Activated CD8-positive, alpha-beta T cell treated with anti-CD3 and anti-CD28 coated beads, Interleukin-2, amount 10 ng/mL, durations not matched to agents 7 days and 5 days (primary cell): Measurements from ENCODE around the gene TNFSF4. TPM values are rescaled to one million over a fixed set of nuclear protein-coding genes. Genes with fewer than 3 reads are reported as not detected.

Experiments used
- ATAC-seq: fragments of 150-1000 bp; cut with Tn5 transposase; one replicate; pipeline ENCODE4 v1.10.0; 2021; ENCODE audit warnings: moderate library complexity
- CTCF ChIA-PET: fragments of 350-600 bp; sonication (Branson Sonifier 250); formaldehyde crosslinking; loops from one replicate; lab custom pipeline; 2021; ENCODE audit warnings: antibody characterized with exemption; lab: Charles Lee
- POLR2A ChIA-PET: fragments of 350-600 bp; sonication (Branson Sonifier 250); formaldehyde crosslinking; loops from one replicate; lab custom pipeline; 2021; ENCODE audit warnings: antibody characterized with exemption; lab: Charles Lee
- DNase-seq: peaks from one replicate; pipeline ENCODE4 v3.0.0-alpha.2; 2020
- H3K27ac Mint-ChIP-seq: one replicate; pipeline ENCODE4 v1.8.0; 2021; ENCODE audit warnings: mild to moderate bottlenecking, mixed read lengths
- H3K27me3 Mint-ChIP-seq: one replicate; pipeline ENCODE4 v1.8.0; 2021; ENCODE audit warnings: low read depth, mixed read lengths
- H3K36me3 Mint-ChIP-seq: one replicate; pipeline ENCODE4 v1.8.0; 2021; ENCODE audit warnings: low read depth, mixed read lengths
- H3K4me1 Mint-ChIP-seq: one replicate; pipeline ENCODE4 v1.8.0; 2021; ENCODE audit warnings: low read depth, mixed read lengths
- H3K4me3 Mint-ChIP-seq: one replicate; pipeline ENCODE4 v1.8.0; 2021; ENCODE audit warnings: mild to moderate bottlenecking, mixed read lengths
- H3K9me3 Mint-ChIP-seq: one replicate; pipeline ENCODE4 v1.8.0; 2022; ENCODE audit warnings: mixed read lengths; ENCODE audit not compliant: insufficient read depth
- total RNA-seq, 2 experiments: library from RNA; stranded (reverse); gene quantifications; one replicate each; pipeline ENCODE4 v1.2.3, GENCODE V29; 2021

TNFSF4 gene
- total RNA-seq, 2 experiments from 2014 or later: 5.0 to 5.1 TPM

DNA sequence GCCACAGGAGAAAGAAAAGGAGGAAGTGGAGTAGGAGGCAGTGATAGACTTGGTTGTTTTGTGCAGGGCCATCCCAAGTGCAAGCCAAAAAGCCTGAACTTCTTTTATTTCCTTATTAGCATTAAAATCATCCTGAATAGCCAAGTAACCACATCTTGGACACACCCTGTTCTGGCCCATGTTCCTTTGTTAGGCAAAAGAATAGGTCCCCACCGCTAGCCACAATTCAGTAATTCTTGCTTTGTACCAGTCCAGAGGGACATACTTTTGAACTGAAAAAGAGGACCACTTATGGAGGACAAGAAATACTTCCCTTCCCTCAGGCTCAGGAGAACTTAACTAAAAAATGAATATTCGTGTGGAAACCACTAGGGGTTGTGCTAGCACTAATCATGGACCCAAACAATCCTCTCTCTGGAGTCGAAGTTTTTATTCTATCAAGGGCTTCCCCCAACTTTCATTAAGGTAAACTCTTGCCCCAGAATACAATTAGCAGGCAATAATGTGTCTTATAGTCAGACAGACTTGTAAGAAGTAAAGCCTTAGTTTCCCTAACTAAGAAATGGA, 19.4 kb downstream of the TNFSF4 start:
- ATAC-seq (no peak), DNase-seq (no peak)
- H3K4me3 Mint-ChIP-seq: no peak overlapping the region
- ChIA-PET CTCF (no interaction called here), POLR2A (no interaction called here)
- no peak overlapping the region for H3K27ac Mint-ChIP-seq
- H3K9me3 Mint-ChIP-seq: peaks cover 2% of the 10 kb centered on the region
- H3K4me1 Mint-ChIP-seq: peaks cover 5% of the 10 kb centered on the region
- H3K27me3 Mint-ChIP-seq: no peaks in the 10 kb centered on the region
- H3K36me3 Mint-ChIP-seq: peaks cover 6% of the 10 kb centered on the region

DNA sequence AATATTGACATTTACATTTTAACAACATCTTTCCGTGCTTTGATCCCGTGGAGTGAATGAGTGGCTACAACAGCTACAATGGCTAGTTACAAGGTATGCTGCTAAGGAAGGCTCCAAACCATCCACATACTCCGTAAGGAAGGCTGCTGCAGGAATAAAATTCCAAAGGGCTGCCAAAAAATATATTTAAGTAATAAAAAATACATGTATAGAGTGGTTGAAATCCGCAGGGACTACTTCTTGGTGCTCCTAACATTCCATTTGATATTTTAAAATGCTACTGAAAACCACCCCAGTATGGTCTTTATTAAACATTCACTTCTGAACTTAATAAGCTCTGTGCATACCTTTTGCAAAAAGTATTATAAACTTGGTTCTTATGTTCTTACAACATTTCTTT, 25.3 kb downstream of the TNFSF4 start:
- Mint-ChIP-seq H3K4me3 (no peak overlapping the region), H3K9me3 (no peaks in the 10 kb centered on the region), H3K4me1 (no peaks in the 10 kb centered on the region), H3K36me3 (no peaks in the 10 kb centered on the region), H3K27ac (no peak overlapping the region), H3K27me3 (no peaks in the 10 kb centered on the region)
- CTCF ChIA-PET: no interaction called here
- POLR2A ChIA-PET: no interaction called here
- ATAC-seq: no peak
- DNase-seq: no peak

DNA sequence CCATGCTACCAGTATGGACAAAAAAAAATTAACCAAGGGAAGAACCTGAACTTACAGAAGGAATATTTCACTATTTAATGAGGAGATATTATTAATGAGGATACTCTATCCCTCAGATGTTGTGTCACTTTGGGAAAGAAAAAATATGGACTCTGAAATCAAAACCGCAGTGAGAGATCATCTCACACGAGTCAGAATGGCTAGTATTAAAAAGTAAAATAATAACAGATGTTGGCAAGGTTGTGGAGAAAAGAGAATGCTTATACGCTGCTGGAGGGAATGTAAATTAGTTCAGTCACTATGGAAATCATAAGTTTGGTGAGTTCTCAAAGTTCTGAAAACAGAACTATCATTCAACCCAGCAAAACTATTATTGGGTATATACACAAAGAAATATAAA, 30.9 kb downstream of the TNFSF4 start:
- POLR2A ChIA-PET: no interaction called here
- Mint-ChIP-seq H3K27me3 (no peaks in the 10 kb centered on the region), H3K4me3 (no peak overlapping the region), H3K27ac (no peak overlapping the region), H3K36me3 (peaks cover 5% of the 10 kb centered on the region), H3K9me3 (peaks cover 17% of the 10 kb centered on the region), H3K4me1 (peaks cover 2% of the 10 kb centered on the region)
- CTCF ChIA-PET: no interaction called here
- no peak for ATAC-seq
- no peak for DNase-seq

DNA sequence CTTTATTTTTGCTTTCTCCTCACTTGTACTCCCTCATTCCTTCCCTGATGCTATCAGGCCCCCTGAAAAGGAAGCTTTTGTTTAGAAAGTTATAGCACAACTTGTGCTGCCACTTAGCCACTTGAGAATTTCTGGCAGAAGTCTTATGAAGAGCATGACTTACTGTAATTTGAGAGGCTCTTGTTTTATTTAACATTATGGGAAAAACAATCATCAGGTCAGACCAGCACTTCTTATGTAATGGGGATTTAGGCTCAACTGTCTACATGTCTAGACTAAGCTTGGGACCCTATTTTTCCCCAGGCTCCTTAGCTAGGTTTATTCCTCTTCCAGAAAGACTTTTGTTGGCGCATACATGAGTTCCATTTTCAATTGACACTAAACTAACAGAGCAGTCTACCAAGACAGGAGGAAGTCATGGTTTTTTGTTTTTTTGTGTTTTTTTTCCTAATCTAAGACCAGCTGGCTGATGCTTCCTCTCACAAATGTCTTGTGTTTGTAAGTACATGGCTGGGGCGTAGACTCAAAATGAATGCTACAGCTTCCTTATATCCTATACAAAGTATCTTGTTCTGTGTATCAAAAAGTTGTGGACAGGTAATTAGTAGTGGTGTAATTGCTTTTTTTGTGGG, 31.5 kb downstream of the TNFSF4 start:
- POLR2A ChIA-PET: no interaction called here
- peaks cover 19% of the 10 kb centered on the region for H3K9me3 Mint-ChIP-seq

DNA sequence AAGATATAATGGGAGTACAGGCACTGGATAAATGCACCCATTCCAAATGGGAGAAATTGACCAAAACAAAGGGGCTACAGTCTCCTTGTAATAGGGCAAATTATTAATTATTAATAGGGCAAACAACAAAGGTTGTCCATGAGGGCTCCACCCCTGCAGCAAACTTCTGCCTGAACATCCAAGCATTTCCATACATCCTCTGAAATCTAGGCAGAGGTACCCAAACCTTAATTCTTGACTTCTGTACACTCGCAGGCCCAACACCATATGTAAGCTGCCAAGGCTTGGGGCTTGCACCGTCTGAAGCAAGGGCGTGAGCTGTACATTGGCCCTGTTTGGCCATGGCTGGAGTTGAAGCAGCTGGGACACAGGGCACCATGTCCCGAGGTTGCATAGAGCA, 33.7 kb downstream of the TNFSF4 start:
- Mint-ChIP-seq H3K9me3 (peaks cover 19% of the 10 kb centered on the region), H3K36me3 (peaks cover 7% of the 10 kb centered on the region), H3K4me1 (peaks cover 2% of the 10 kb centered on the region), H3K27ac (no peak overlapping the region), H3K27me3 (peaks cover 4% of the 10 kb centered on the region), H3K4me3 (no peak overlapping the region)
- POLR2A ChIA-PET: no interaction called here
- DNase-seq (no peak), ATAC-seq (no peak)
- CTCF ChIA-PET: no interaction called here

More for the DNA sequence above, 31.5 kb downstream of the TNFSF4 start:
- CTCF ChIA-PET: interaction anchor here (0.9 kb wide), 1 partner anchor 226 kb away, joined by 3 read pairs; no protein-coding TSS in a partner anchor
- Mint-ChIP-seq H3K27me3 (peaks cover 4% of the 10 kb centered on the region), H3K4me1 (peaks cover 2% of the 10 kb centered on the region), H3K27ac (no peak overlapping the region), H3K4me3 (no peak overlapping the region), H3K36me3 (peaks cover 7% of the 10 kb centered on the region)
- DNase-seq (no peak), ATAC-seq (no peak)

DNA sequence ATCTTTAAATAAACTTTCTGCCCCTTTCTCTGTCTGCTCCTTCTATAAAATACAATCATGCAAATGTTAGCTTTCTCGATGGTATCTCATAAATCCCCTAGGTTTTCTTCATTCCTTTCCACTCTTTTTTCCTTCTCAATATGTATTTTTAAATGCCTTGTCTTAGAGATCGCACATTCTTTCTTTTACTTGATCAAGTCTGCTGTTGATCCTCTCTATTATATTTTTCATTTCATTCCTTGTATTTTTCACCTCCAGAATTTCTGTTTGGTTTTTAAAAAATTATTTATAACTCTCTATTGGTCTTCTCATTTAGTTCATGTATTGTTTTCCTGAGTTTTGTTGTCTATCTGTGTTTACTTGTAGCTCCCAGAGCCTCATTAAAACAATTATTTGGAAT, 36.0 kb downstream of the TNFSF4 start:
- DNase-seq (no peak), ATAC-seq (no peak)
- H3K27ac Mint-ChIP-seq: no peak overlapping the region
- POLR2A ChIA-PET: no interaction called here
- H3K4me3 Mint-ChIP-seq: no peak overlapping the region
- H3K9me3 Mint-ChIP-seq: peaks cover 19% of the 10 kb centered on the region
- peaks cover 2% of the 10 kb centered on the region for H3K4me1 Mint-ChIP-seq
- peaks cover 4% of the 10 kb centered on the region for H3K27me3 Mint-ChIP-seq
- CTCF ChIA-PET: interaction anchor here (1.3 kb wide), 1 partner anchor 429 kb away, joined by 4 read pairs; no protein-coding TSS in a partner anchor
- peaks cover 7% of the 10 kb centered on the region for H3K36me3 Mint-ChIP-seq

DNA sequence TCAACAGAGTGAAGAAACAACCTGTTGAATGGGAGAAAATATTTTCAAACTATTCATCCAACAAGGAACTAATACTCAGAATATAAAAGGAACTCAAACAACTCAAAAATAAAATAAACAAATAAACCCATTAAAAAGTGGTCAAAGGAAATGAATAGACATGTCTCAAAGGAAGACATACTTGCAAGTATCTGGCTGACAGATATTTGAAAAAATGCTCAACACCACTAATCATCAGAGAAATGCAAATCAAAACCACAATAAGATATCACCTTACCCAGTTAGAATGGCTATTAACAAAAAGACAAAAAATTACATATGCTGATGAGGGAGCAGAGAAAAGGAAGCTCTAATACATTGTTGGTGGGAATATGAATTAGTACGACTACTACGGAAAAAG, 38.2 kb downstream of the TNFSF4 start:
- peaks cover 8% of the 10 kb centered on the region for H3K9me3 Mint-ChIP-seq
- H3K4me3 Mint-ChIP-seq: no peak overlapping the region
- CTCF ChIA-PET: no interaction called here

DNA sequence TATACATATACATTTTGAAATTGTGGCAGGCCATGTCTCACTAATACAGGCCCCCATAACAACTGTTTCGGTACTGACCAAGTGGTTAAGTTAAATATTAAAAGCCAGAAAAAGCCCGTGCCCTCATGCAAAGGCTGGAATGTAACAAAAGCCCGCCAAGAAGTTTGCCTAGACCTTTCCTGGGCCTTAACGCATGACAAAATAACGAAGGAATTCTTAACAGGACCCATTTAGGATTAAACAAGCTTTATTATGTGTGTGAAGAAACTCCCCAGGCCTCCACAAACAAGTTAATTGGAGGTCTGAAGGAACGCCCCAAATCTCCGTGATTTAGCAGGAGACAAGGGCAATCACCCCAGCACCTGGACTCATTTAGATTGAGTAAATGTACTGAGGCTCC, 42.4 kb downstream of the TNFSF4 start:
- Mint-ChIP-seq H3K4me1 (peaks cover 7% of the 10 kb centered on the region), H3K9me3 (no peaks in the 10 kb centered on the region), H3K36me3 (no peaks in the 10 kb centered on the region), H3K4me3 (no peak overlapping the region), H3K27ac (no peak overlapping the region), H3K27me3 (no peaks in the 10 kb centered on the region)
- no peak for DNase-seq
- POLR2A ChIA-PET: no interaction called here
- CTCF ChIA-PET: no interaction called here
- no peak for ATAC-seq

More for the DNA sequence above, 38.2 kb downstream of the TNFSF4 start:
- DNase-seq (no peak), ATAC-seq (no peak)
- POLR2A ChIA-PET: no interaction called here
- Mint-ChIP-seq H3K27ac (no peak overlapping the region), H3K4me1 (no peaks in the 10 kb centered on the region), H3K36me3 (peaks cover 6% of the 10 kb centered on the region), H3K27me3 (peaks cover 4% of the 10 kb centered on the region)

DNA sequence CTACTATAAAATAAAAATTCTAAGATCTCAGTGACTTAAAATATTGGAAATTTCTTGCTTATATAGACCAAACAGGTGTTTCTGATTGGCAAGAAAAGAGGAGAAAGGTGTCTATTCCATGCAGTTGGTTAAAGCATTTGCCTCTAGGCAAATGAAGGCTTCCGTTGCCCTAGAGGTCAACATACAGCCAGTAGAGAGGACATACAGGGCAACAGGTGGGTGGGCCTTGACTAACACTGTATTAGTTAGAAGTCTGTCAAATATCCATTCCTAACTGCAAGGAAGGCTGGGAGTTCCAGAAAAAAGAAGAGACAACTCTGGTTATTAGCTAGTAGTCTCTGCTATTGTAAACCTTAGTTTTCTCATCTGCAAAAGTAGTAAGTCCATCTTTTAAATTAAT, 43.0 kb downstream of the TNFSF4 start:
- H3K9me3 Mint-ChIP-seq: no peaks in the 10 kb centered on the region
- POLR2A ChIA-PET: no interaction called here
- H3K36me3 Mint-ChIP-seq: no peaks in the 10 kb centered on the region
- H3K4me3 Mint-ChIP-seq: no peak overlapping the region
- peaks cover 7% of the 10 kb centered on the region for H3K4me1 Mint-ChIP-seq
- no peak for DNase-seq
- CTCF ChIA-PET: no interaction called here
- no peak overlapping the region for H3K27ac Mint-ChIP-seq
- no peaks in the 10 kb centered on the region for H3K27me3 Mint-ChIP-seq
- no peak for ATAC-seq

DNA sequence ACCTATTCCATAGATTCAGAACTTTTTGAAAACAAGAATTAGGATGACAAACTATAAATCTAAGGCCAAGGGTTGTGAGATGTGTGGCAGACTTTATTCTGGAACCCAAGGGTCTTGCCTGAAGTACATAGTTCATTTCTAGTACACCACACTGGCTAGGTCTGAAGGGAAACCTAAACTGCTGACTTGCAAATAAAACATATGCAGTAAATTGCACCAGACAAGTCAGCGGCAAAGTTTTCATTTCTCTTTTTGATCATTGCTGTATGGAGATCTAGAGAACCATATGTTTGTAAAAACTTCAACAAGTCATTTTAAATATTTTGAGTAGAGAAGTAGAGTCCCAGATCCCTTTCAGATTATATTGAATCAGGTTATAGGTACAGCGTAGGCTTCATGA, 43.9 kb downstream of the TNFSF4 start:
- no peaks in the 10 kb centered on the region for H3K27me3 Mint-ChIP-seq
- H3K9me3 Mint-ChIP-seq: no peaks in the 10 kb centered on the region
- ATAC-seq (no peak), DNase-seq (no peak)
- H3K36me3 Mint-ChIP-seq: no peaks in the 10 kb centered on the region
- H3K4me3 Mint-ChIP-seq: no peak overlapping the region
- peaks cover 7% of the 10 kb centered on the region for H3K4me1 Mint-ChIP-seq
- POLR2A ChIA-PET: no interaction called here
- no peak overlapping the region for H3K27ac Mint-ChIP-seq
- CTCF ChIA-PET: no interaction called here

DNA sequence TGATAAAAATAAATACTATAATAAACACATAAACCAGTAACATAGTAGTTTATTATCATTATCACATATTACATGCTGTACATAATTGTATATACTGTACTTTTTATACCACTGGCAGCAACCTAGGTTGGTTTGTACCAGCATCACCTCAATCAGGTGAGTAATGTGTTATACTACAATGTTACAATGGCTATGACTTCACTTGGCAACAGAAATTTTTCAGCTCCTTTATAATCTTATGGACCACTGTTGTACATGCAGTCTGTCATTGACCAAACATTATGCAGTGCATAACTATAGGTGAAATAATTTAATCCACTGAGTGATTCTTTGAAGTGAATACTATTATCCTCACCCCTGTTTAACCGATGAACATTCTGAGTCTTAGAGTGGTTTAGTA, 44.5 kb downstream of the TNFSF4 start:
- peaks cover 7% of the 10 kb centered on the region for H3K4me1 Mint-ChIP-seq
- CTCF ChIA-PET: no interaction called here
- no peak overlapping the region for H3K27ac Mint-ChIP-seq
- no peak overlapping the region for H3K4me3 Mint-ChIP-seq
- DNase-seq: no peak
- POLR2A ChIA-PET: interaction anchor here (0.6 kb wide), 1 partner anchor 14 kb away, joined by 3 read pairs; no protein-coding TSS in a partner anchor
- no peaks in the 10 kb centered on the region for H3K27me3 Mint-ChIP-seq
- no peaks in the 10 kb centered on the region for H3K9me3 Mint-ChIP-seq
- no peak for ATAC-seq
- no peaks in the 10 kb centered on the region for H3K36me3 Mint-ChIP-seq

DNA sequence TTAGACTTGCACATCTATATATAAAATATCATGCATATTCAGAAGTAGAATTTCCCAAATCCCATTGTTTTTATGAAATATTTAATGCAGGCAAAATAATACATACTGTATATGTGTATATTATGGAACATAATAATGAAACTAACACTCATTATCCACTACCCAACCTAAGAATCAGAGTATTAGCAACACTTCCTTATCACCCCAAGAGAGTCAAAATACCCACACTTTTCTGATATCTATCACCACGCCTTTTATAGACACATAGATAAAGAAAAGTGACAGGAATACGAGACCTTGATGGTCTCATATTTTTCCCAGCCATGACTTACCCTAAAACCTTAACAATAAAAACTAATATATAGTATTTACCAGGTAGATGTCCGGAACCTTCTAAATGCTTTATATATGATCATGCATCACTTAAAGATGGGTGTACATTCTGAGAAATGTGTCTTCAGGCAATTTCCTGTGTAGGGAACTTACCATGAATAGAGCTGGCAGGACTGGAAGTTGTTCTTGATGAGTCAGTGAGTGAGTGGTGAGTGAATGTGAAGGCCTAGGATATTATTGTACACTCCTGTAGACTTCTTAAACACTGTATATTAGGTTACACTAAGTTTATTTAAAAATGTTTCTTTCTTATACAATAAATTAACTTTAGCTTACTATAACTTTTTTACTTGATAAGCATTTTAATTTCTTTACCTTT, 45.5 kb downstream of the TNFSF4 start:
- ChIA-PET POLR2A (no interaction called here), CTCF (no interaction called here)
- Mint-ChIP-seq H3K27me3 (no peaks in the 10 kb centered on the region), H3K9me3 (peaks cover 4% of the 10 kb centered on the region), H3K36me3 (no peaks in the 10 kb centered on the region), H3K4me1 (peaks cover 7% of the 10 kb centered on the region), H3K4me3 (no peak overlapping the region), H3K27ac (no peak overlapping the region)
- no peak for DNase-seq
- no peak for ATAC-seq
